PC-3 (cell line): ENCODE data around the gene GUCY2F. TPM values are rescaled to one million over a fixed set of nuclear protein-coding genes. Genes with fewer than 3 reads are reported as not detected.

Source experiments
- ATAC-seq: fragments of 200-7000 bp; cut with Tn5 transposase; 2 replicates; pipeline ENCODE4 v1.9.1; 2020; ENCODE audit warnings: mild to moderate bottlenecking, moderate library complexity
- BruUV-seq: library from RNA; stranded (reverse); fragments of 400-500 nt; replicated peaks from 2 replicates; lab custom pipeline; 2021; lab: Mats Ljungman, UMichigan
- CTCF ChIA-PET: fragments of 300-600 bp; sonication (Branson Sonifier 250); formaldehyde crosslinking; loops from one replicate; lab custom pipeline; 2022; ENCODE audit warnings: antibody characterized with exemption; lab: Charles Lee
- POLR2A ChIA-PET: fragments of 300-600 bp; sonication (Branson Sonifier 250); formaldehyde crosslinking; loops from one replicate; lab custom pipeline; 2022; ENCODE audit warnings: antibody characterized with exemption; ENCODE audit not compliant: unreplicated experiment; lab: Charles Lee
- DNase-seq: peaks from one replicate; pipeline ENCODE4 v3.0.0-alpha.2; 2015
- H2AFZ ChIP-seq: fragments of 300-600 bp; sonication (generic); 2 replicates; pipeline ENCODE4 v1.6.0; 2016; ENCODE audit warnings: antibody characterized with exemption, low read length
- H3F3A ChIP-seq: fragments of 300-600 bp; sonication (generic); one replicate; pipeline ENCODE4 v1.6.0; 2017; ENCODE audit warnings: antibody characterized with exemption, low read length, control low read depth, mild to moderate bottlenecking; ENCODE audit not compliant: unreplicated experiment
- H3K27ac ChIP-seq: fragments of 300-600 bp; sonication (generic); 2 replicates; pipeline ENCODE4 v1.5.1; 2016; ENCODE audit warnings: mild to moderate bottlenecking, low read length
- H3K27me3 ChIP-seq: fragments of 300-600 bp; sonication (generic); 2 replicates; pipeline ENCODE4 v1.6.1; 2016; ENCODE audit warnings: low read length, mixed read lengths
- H3K36me3 ChIP-seq: fragments of 300-600 bp; sonication (generic); 2 replicates; pipeline ENCODE4 v1.6.1; 2016; ENCODE audit warnings: low read depth, mixed run types, low read length, mixed read lengths
- H3K4me1 ChIP-seq: fragments of 300-600 bp; sonication (generic); 2 replicates; pipeline ENCODE4 v1.5.1; 2016; ENCODE audit warnings: low read length; ENCODE audit not compliant: insufficient read depth
- H3K4me2 ChIP-seq: fragments of 300-600 bp; sonication (generic); 2 replicates; pipeline ENCODE4 v1.6.0; 2016; ENCODE audit warnings: low read length
- H3K4me3 ChIP-seq: fragments of 300-600 bp; sonication (generic); 2 replicates; pipeline ENCODE4 v1.5.1; 2016; ENCODE audit warnings: mild to moderate bottlenecking, low read length, mixed read lengths
- H3K79me2 ChIP-seq: fragments of 300-600 bp; sonication (generic); 2 replicates; pipeline ENCODE4 v1.6.1; 2017; ENCODE audit warnings: low read length, mixed read lengths
- H3K9ac ChIP-seq: fragments of 300-600 bp; sonication (generic); 2 replicates; pipeline ENCODE4 v1.6.0; 2016; ENCODE audit warnings: mild to moderate bottlenecking, low read length
- H3K9me2 ChIP-seq: fragments of 300-600 bp; sonication (generic); replicated peaks from 2 replicates; pipeline ENCODE4 v1.6.1; 2016; ENCODE audit warnings: mixed run types, low read length, mixed read lengths
- H3K9me3 ChIP-seq: fragments of 300-600 bp; sonication (generic); 2 replicates; pipeline ENCODE4 v1.6.1; 2016; ENCODE audit warnings: low read length, mixed read lengths
- H4K20me1 ChIP-seq: fragments of 300-600 bp; sonication (generic); 2 replicates; pipeline ENCODE4 v1.6.1; 2016; ENCODE audit warnings: low read length, mixed read lengths
- EZH2 ChIP-seq: fragments of 300-600 bp; sonication (generic); IDR thresholded peaks from one replicate; pipeline ENCODE4 v1.6.1; 2017; ENCODE audit warnings: antibody characterized with exemption, mild to moderate bottlenecking, low read length; ENCODE audit not compliant: unreplicated experiment
- EZH2phosphoT487 ChIP-seq: fragments of 300-600 bp; sonication (generic); IDR thresholded peaks from 2 replicates; pipeline ENCODE4 v1.6.1; 2018; ENCODE audit warnings: mild to moderate bottlenecking, antibody characterized with exemption, low read length, borderline replicate concordance
- intact Hi-C: fragments of 100-400 bp; cut with micrococcal nuclease; formaldehyde crosslinking; loops from 2 replicates; pipeline ENCODE4 v1.9.0; 2023
- total RNA-seq: library from RNA; depleted of rRNA; stranded (reverse); fragments of >200 nt; gene quantifications from 2 replicates; pipeline ENCODE4 v1.2.3, GENCODE V29; 2014
- TF ChIP-seq, protein P1 (sequence below): fragments of 300-600 bp; sonication (generic); conservative IDR thresholded peaks from 2 replicates; pipeline ENCODE4 v1.5.1; 2017; ENCODE audit warnings: antibody characterized with exemption, low read depth, mild to moderate bottlenecking, low read length

The GUCY2F gene
- total RNA-seq, 1 experiment from 2014 or later: not detected

DNA sequence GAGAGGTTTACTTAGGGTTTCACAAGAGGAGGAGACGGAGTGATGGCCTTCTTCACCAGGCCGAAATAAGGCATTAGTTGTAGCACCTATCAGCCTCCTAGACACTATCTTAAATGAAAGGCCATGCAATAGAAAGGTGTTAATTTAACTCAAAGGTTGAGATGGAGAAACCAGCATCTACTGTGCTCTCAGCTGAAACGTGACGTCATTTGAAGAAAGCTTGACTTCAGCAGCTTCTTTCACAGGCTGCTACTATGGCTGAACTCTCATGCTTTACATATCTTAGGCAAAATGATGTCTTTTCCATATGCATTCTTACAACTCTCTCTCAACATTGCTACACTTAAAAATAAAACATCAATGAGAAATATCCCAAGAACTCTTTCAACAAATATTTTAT, 99.6 kb downstream of the GUCY2F start:
- Histone ChIP-seq H3K4me2 (no peak overlapping the region), H3K9me3 (no peaks in the 10 kb centered on the region), H3K4me1 (no peaks in the 10 kb centered on the region), H3K9ac (no peak overlapping the region), H3K27ac (no peak overlapping the region), H3K79me2 (no peaks in the 10 kb centered on the region), H2AFZ (no peak overlapping the region), H3K9me2 (no peaks in the 10 kb centered on the region), H3K4me3 (no peak overlapping the region), H3K27me3 (no peaks in the 10 kb centered on the region), H4K20me1 (no peaks in the 10 kb centered on the region), H3K36me3 (no peaks in the 10 kb centered on the region), H3F3A (no peaks in the 10 kb centered on the region)
- ATAC-seq (no peak), DNase-seq (no peak)
- no peak for TF ChIP-seq EZH2
- TF ChIP-seq EZH2phosphoT487: no peak
- TF ChIP-seq, protein P1, sequence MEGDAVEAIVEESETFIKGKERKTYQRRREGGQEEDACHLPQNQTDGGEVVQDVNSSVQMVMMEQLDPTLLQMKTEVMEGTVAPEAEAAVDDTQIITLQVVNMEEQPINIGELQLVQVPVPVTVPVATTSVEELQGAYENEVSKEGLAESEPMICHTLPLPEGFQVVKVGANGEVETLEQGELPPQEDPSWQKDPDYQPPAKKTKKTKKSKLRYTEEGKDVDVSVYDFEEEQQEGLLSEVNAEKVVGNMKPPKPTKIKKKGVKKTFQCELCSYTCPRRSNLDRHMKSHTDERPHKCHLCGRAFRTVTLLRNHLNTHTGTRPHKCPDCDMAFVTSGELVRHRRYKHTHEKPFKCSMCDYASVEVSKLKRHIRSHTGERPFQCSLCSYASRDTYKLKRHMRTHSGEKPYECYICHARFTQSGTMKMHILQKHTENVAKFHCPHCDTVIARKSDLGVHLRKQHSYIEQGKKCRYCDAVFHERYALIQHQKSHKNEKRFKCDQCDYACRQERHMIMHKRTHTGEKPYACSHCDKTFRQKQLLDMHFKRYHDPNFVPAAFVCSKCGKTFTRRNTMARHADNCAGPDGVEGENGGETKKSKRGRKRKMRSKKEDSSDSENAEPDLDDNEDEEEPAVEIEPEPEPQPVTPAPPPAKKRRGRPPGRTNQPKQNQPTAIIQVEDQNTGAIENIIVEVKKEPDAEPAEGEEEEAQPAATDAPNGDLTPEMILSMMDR: no peak
- ChIA-PET CTCF (no interaction called here), POLR2A (no interaction called here)
- intact Hi-C loops: no loop called here
- no TSS peak for BruUV-seq

DNA sequence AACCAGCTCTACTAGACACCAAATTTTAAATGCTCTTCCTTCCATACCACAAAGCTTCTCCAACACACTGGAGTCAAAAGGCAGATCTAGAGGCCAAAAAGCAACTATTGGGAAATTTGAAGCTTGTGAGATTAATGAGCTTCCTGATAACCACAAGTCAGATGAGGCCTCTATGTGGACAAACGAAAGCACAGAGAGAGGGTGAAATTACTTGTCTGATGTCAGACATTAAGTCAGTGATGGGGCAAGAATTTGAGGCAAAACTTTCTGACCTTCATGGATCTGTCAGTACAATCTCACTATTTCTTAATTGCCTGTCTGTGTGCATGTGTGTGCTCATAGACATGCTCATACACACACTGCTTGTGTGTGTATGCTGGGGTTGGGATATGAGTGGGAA, 103.6 kb downstream of the GUCY2F start:
- Histone ChIP-seq H3K9me2 (no peaks in the 10 kb centered on the region), H3K36me3 (no peaks in the 10 kb centered on the region), H3K4me3 (no peak overlapping the region), H3K9ac (no peak overlapping the region), H2AFZ (no peak overlapping the region), H3K27ac (no peak overlapping the region), H4K20me1 (no peaks in the 10 kb centered on the region), H3K4me2 (no peak overlapping the region), H3K79me2 (no peaks in the 10 kb centered on the region), H3K27me3 (no peaks in the 10 kb centered on the region), H3K9me3 (no peaks in the 10 kb centered on the region), H3K4me1 (no peaks in the 10 kb centered on the region), H3F3A (no peaks in the 10 kb centered on the region)
- POLR2A ChIA-PET: no interaction called here
- intact Hi-C loops: no loop called here
- CTCF ChIA-PET: no interaction called here
- DNase-seq (no peak), ATAC-seq (no peak)
- TF ChIP-seq EZH2: no peak
- TF ChIP-seq, protein P1: no peak
- TF ChIP-seq EZH2phosphoT487: no peak
- BruUV-seq: no TSS peak

DNA sequence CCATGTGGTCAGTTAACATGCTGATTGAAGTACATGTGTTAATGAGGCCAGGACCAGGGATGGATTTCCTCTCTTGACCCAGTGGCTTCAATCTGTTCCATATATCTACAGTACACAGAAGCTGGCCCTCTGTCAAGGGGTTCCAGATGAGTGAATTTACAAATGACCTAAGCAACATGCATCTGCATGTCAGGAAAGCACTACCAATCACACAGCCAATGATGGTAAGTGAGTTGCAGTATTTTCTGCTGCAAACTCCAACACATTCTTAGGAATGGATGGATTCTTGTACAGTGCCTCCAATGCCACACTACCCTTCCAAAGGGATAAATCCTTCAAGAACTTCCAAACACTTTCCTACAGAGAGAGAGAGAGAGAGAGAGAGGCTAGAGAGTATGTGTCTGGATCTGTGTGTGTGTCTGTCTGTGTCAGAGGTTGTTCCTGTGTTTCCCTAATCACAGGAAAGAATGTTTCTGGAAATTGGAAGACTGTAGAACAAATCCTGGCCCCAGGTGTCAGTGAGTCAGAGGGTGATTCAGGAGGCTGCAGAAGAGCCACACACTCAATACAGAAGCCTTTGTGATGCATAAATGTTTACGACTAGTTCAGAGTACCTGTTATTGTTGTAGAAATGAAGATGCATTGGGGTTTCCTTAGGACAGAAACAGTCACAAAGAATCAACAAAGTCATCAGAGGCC, 107.5 kb downstream of the GUCY2F start:
- no peaks in the 10 kb centered on the region for H3F3A ChIP-seq
- intact Hi-C loops: no loop called here
- ATAC-seq (no peak), DNase-seq (peak; percentile 3)
- no peaks in the 10 kb centered on the region for H4K20me1 ChIP-seq
- no TSS peak for BruUV-seq
- no peak overlapping the region for H3K4me3 ChIP-seq
- H3K4me1 ChIP-seq: no peaks in the 10 kb centered on the region
- TF ChIP-seq EZH2 (no peak), EZH2phosphoT487 (no peak)
- TF ChIP-seq, protein P1: no peak
- no peaks in the 10 kb centered on the region for H3K9me2 ChIP-seq
- POLR2A ChIA-PET: no interaction called here
- no peak overlapping the region for H3K27ac ChIP-seq
- no peak overlapping the region for H2AFZ ChIP-seq
- no peaks in the 10 kb centered on the region for H3K36me3 ChIP-seq
- H3K9ac ChIP-seq: no peak overlapping the region
- CTCF ChIA-PET: no interaction called here
- H3K27me3 ChIP-seq: no peaks in the 10 kb centered on the region
- H3K79me2 ChIP-seq: no peaks in the 10 kb centered on the region
- no peaks in the 10 kb centered on the region for H3K9me3 ChIP-seq
- no peak overlapping the region for H3K4me2 ChIP-seq
